Measurements from ENCODE around the gene CAMK1D.

GRCh38 chr10:12649012-12649584 is 299.8 kb downstream of the CAMK1D start:
- no peak for TF ChIP-seq ATF3 (CRISPR knock-in tag; conservative IDR thresholded peaks at IDR 0.05)
- TF ChIP-seq ZNF138 (CRISPR knock-in tag; conservative IDR thresholded peaks at IDR 0.05), result no peak
- TF ChIP-seq CTCF (IDR thresholded peaks at IDR 0.05), result no peak
- no peak for TF ChIP-seq USF2 (CRISPR knock-in tag; IDR thresholded peaks at IDR 0.05)
- no peak for TF ChIP-seq ZNF281 (CRISPR knock-in tag; IDR thresholded peaks at IDR 0.05)
- no peak for TF ChIP-seq RELA (CRISPR knock-in tag; IDR thresholded peaks at IDR 0.05; ENCODE audit: borderline replicate concordance)
- TF ChIP-seq CREB1 (CRISPR knock-in tag; IDR thresholded peaks at IDR 0.05), result no peak
- no peak for TF ChIP-seq TEAD4 (CRISPR knock-in tag; IDR thresholded peaks at IDR 0.05)

Measured in WTC11 (cell line).